Activated naive CD4-positive, alpha-beta T cell treated with Interleukin-2 at 50 U/mL for 16 hours (primary cell): ENCODE data around the gene TRMT44.
"Not testable (repeated sequence)": the region's sequence is repeated elsewhere in the genome, so short reads cannot be mapped to it uniquely, and the experiment has no call there.

Experiments used
- DNase-seq: peaks from one replicate; pipeline ENCODE4 v3.0.0-alpha.2; 2020

Gene TRMT44

GRCh38 chr4:8500966-8501365 is 60.4 kb downstream of the TRMT44 start:
- no peak for DNase-seq

- no peak for DNase-seq
Observed at GRCh38 chr4:8501781-8502180, 61.2 kb downstream of the TRMT44 start.

GRCh38 chr4:8502371-8502770 is 61.8 kb downstream of the TRMT44 start:
- DNase-seq = no peak

GRCh38 chr4:8502836-8503585 is 62.4 kb downstream of the TRMT44 start:
- DNase-seq = no peak

- DNase-seq = no peak
Observed at GRCh38 chr4:8503801-8504200, 63.2 kb downstream of the TRMT44 start.

GRCh38 chr4:8504279-8505007 is 63.9 kb downstream of the TRMT44 start:
- DNase-seq = no peak

GRCh38 chr4:8505229-8505628 is 64.7 kb downstream of the TRMT44 start:
- DNase-seq = no peak

- no peak for DNase-seq
Observed at GRCh38 chr4:8506006-8506372, 65.4 kb downstream of the TRMT44 start.

GRCh38 chr4:8506373-8507195 is 66.0 kb downstream of the TRMT44 start:
- no peak for DNase-seq

GRCh38 chr4:8507196-8507570 is 66.6 kb downstream of the TRMT44 start:
- DNase-seq = no peak

- DNase-seq = no peak
Observed at GRCh38 chr4:8507624-8508023, 67.0 kb downstream of the TRMT44 start.

- DNase-seq = no peak
Observed at GRCh38 chr4:8508266-8508665, 67.7 kb downstream of the TRMT44 start.

GRCh38 chr4:8508740-8509139 is 68.2 kb downstream of the TRMT44 start:
- no peak for DNase-seq

GRCh38 chr4:8509311-8509950 is 68.9 kb downstream of the TRMT44 start:
- DNase-seq = no peak

GRCh38 chr4:8510191-8510590 is 69.6 kb downstream of the TRMT44 start:
- no peak for DNase-seq

GRCh38 chr4:8510611-8511285 is 70.2 kb downstream of the TRMT44 start:
- DNase-seq = no peak

GRCh38 chr4:8512510-8512909 is 71.9 kb downstream of the TRMT44 start:
- DNase-seq = no peak

- not testable (repeated sequence) for DNase-seq
Observed at GRCh38 chr4:8513080-8513479, 72.5 kb downstream of the TRMT44 start.

- no peak for DNase-seq
Observed at GRCh38 chr4:8513931-8514330, 73.4 kb downstream of the TRMT44 start.

- no peak for DNase-seq
Observed at GRCh38 chr4:8514391-8514790, 73.8 kb downstream of the TRMT44 start.

- DNase-seq = no peak
Observed at GRCh38 chr4:8515316-8516060, 74.9 kb downstream of the TRMT44 start.

- no peak for DNase-seq
Observed at GRCh38 chr4:8516061-8516573, 75.5 kb downstream of the TRMT44 start.
